Effector memory CD8-positive, alpha-beta T cell (primary cell): Measurements from ENCODE around the gene HGD.
"Not testable (repeated sequence)": the region's sequence is repeated elsewhere in the genome, so short reads cannot be mapped to it uniquely, and the experiment has no call there.

Experiments used
- ATAC-seq: fragments of 150-1000 bp; cut with Tn5 transposase; replicated peaks from 2 replicates; pipeline ENCODE4 v1.10.0; 2021; ENCODE audit warnings: mild to moderate bottlenecking, moderate library complexity
- DNase-seq, 3 experiments: peaks; one replicate each; pipeline ENCODE4 v3.0.0; 2021
- H3K27ac Mint-ChIP-seq, 2 donors: one replicate each; pipeline ENCODE4 v1.8.0; 2022; ENCODE audit warnings: mild to moderate bottlenecking in 2 of 2, mixed read lengths in 2 of 2, moderate library complexity in 2 of 2
- H3K27me3 Mint-ChIP-seq, 2 donors: one replicate each; pipeline ENCODE4 v1.8.0; 2022; ENCODE audit warnings: mixed read lengths in 2 of 2
- H3K36me3 Mint-ChIP-seq: one replicate; pipeline ENCODE4 v1.8.0; 2022; ENCODE audit warnings: mild to moderate bottlenecking, moderate library complexity, mixed read lengths; ENCODE audit not compliant: insufficient read depth
- H3K4me1 Mint-ChIP-seq, 2 donors: one replicate each; pipeline ENCODE4 v1.8.0; 2022; ENCODE audit warnings: low read depth in 2 of 2, mixed read lengths in 2 of 2
- H3K4me3 Mint-ChIP-seq, 2 donors: one replicate each; pipeline ENCODE4 v1.8.0; 2022; ENCODE audit warnings: mild to moderate bottlenecking in 2 of 2, mixed read lengths in 2 of 2, moderate library complexity in 2 of 2
- H3K9me3 Mint-ChIP-seq, 2 donors: one replicate each; pipeline ENCODE4 v1.8.0; 2022; ENCODE audit warnings: mixed read lengths in 2 of 2

Gene HGD

DNA sequence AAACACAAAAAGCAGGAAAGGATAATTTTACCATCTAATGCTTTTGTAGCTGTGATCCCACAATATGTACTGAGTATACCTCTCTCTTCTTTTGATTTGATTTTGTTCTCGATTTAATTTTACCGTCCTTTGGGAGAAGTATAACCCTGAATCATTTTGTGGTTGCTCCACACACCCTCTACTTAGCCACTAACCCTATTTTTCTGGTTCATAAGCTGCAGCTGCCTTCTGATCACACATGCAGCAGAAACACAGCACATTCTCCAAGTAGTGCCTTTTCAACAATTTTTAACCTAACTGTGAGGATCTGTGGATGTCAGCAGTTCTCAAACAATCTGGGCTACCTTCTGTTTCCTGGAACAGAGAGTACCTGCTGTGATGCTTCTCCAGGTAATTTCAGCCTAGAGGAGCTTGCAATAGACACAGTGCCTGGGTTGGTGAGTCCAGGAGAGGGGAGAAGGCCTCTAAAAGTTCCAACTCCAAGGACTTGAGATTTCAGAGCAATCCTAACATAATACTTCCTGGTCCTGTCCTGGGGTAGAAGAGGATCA, 40.3 kb downstream of the HGD start:
- Mint-ChIP-seq H3K27me3 (peaks cover 4 to 9% of the 10 kb centered on the region in 2 donors), H3K27ac (no peak overlapping the region), H3K9me3 (no peaks in the 10 kb centered on the region), H3K4me1 (peaks cover 1 to 3% of the 10 kb centered on the region in 2 donors), H3K4me3 (no peak overlapping the region), H3K36me3 (no peaks in the 10 kb centered on the region)
- DNase-seq (no peak), ATAC-seq (no peak)

DNA sequence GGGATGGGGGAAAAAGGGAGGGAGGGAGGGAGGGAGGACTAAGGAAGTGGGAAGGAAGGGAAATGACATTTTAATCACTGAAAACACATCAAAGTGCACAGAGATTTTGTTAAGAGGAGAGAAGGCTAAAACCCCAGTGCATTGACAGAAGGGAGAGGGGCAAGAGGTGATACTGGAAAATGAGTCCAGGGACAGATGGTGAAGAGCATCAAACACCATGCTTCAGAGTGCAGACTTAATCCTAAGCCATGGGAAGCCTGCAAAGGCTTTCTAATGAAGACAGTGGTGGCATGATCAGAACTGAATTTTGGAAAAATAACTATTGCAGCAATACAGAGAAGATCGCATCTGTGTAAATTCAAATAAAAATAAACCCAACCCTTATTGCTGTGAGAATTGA, 41.8 kb downstream of the HGD start:
- DNase-seq (no peak), ATAC-seq (no peak)
- H3K4me1 Mint-ChIP-seq: peaks cover 1 to 3% of the 10 kb centered on the region in 2 donors
- H3K9me3 Mint-ChIP-seq: no peaks in the 10 kb centered on the region
- no peak overlapping the region for H3K27ac Mint-ChIP-seq
- H3K36me3 Mint-ChIP-seq: no peaks in the 10 kb centered on the region
- peaks cover 4 to 9% of the 10 kb centered on the region in 2 donors for H3K27me3 Mint-ChIP-seq
- H3K4me3 Mint-ChIP-seq: no peak overlapping the region

- not testable (repeated sequence) for ATAC-seq, H3K36me3 Mint-ChIP-seq
Measured at GRCh38 chr3:120638820-120639219, 43.2 kb downstream of the HGD start.

GRCh38 chr3:120637851-120638559, 44.0 kb downstream of the HGD start:
- peaks cover 1 to 3% of the 10 kb centered on the region in 2 donors for H3K4me1 Mint-ChIP-seq
- H3K27me3 Mint-ChIP-seq: peaks cover 4 to 9% of the 10 kb centered on the region in 2 donors
- H3K36me3 Mint-ChIP-seq: no peaks in the 10 kb centered on the region
- no peaks in the 10 kb centered on the region for H3K9me3 Mint-ChIP-seq
- H3K27ac Mint-ChIP-seq: no peak overlapping the region
- ATAC-seq: no peak
- no peak for DNase-seq
- H3K4me3 Mint-ChIP-seq: no peak overlapping the region

More at GRCh38 chr3:120638820-120639219, 43.2 kb downstream of the HGD start:
- H3K27ac Mint-ChIP-seq, H3K27me3 Mint-ChIP-seq, H3K4me1 Mint-ChIP-seq, H3K9me3 Mint-ChIP-seq, H3K4me3 Mint-ChIP-seq, DNase-seq: not testable (repeated sequence)

GRCh38 chr3:120636795-120637401, 45.1 kb downstream of the HGD start:
- no peak for ATAC-seq
- Mint-ChIP-seq H3K27ac (no peak overlapping the region), H3K9me3 (no peaks in the 10 kb centered on the region), H3K4me1 (peaks cover 1 to 3% of the 10 kb centered on the region in 2 donors), H3K27me3 (no peaks in the 10 kb centered on the region), H3K36me3 (no peaks in the 10 kb centered on the region), H3K4me3 (no peak overlapping the region)
- no peak for DNase-seq

DNA sequence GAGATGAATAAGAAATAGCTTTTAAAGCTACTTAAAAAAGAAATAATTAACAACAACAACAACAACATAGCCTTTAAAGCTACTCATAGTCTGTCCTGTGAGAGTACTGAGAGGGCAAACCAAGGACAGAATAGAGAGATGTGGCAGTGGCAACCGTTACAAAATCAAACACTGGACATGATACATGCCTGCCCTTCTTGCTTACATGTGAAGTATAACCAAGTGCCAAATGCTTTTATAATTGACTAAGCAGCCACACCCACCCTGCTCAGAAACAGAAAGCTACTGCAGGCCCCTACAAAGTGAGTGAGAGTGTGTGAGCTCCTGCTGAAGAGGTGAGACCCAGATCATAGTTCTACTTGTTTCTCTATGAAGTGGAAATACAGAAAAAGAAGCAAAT, 47.5 kb downstream of the HGD start:
- DNase-seq: no peak
- Mint-ChIP-seq H3K36me3 (no peaks in the 10 kb centered on the region), H3K27me3 (no peaks in the 10 kb centered on the region), H3K4me3 (no peak overlapping the region), H3K27ac (no peak overlapping the region), H3K9me3 (no peaks in the 10 kb centered on the region), H3K4me1 (no peaks in the 10 kb centered on the region)
- ATAC-seq: no peak

DNA sequence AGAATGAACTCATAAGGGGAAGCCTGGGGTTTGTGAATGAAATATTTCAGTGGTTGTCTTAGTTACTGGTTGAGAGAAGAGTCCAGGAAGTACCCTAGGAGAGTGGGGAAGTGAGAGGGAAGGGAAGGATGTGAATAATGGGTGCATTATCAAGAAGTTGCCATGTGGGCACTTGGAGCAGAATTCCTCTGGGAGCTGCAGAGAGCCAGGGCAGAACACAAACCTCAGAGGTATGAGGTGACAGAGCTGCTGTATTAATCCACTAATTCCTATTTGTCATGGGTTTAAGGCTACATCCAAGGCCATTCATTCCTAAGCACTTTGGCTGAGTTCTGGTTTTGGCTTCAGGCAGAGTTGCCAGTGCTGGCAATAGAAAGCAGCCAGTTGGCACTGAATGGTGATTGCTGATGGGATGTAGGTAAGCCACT, 56.9 kb downstream of the HGD start:
- ATAC-seq: no peak
- Mint-ChIP-seq H3K27me3 (peaks cover 5 to 13% of the 10 kb centered on the region in 2 donors), H3K27ac (no peak overlapping the region), H3K36me3 (peaks cover 6% of the 10 kb centered on the region), H3K4me3 (no peak overlapping the region), H3K4me1 (no peaks in the 10 kb centered on the region), H3K9me3 (peaks cover 0 to 8% of the 10 kb centered on the region in 2 donors)
- DNase-seq: no peak

GRCh38 chr3:120623727-120624093, 58.3 kb downstream of the HGD start:
- Mint-ChIP-seq H3K27ac (no peak overlapping the region), H3K9me3 (peaks cover 0 to 8% of the 10 kb centered on the region in 2 donors), H3K36me3 (peaks cover 6% of the 10 kb centered on the region), H3K4me1 (no peaks in the 10 kb centered on the region), H3K4me3 (no peak overlapping the region), H3K27me3 (peaks cover 5 to 18% of the 10 kb centered on the region in 2 donors)
- DNase-seq: no peak
- ATAC-seq: no peak

DNA sequence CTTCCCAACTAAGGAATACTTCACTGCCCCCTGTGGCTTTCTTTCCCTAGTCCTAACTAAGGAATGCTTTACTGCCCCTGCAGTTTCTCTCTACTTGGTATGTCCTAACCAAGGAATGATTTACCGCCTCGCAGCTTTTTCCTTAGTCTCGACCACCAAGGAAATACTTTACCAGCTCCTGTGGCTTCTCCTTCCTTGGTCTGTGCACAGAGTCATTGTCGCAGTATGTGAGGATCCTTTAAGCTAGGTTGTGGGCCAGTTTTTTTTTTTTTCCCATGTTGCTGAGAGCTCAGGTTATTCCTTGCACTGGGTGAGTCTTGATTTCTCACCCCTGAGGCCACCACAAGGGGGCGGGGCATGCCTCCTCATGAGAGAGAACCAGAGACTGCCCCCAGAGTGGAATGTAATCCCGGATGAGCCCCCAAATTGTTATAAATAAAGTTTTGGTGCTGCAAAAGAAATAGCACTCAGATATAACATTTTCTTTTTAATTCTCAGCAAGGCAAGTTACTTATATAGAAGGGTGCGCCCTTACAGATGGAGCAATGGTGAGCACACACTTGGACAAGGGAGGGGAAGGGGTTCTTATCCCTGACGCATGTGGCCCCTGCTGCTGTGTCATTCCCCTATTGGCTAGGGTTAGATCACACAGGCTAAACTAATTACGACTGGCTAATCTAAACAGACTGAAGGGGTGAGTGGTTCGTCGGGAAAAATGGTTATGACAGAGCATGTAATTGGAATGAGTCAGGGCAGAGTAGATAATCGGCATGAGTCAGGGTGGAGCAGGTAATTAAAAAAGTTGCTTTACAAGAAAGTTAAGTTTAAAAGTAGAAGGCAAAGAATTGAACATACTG, 58.9 kb downstream of the HGD start:
- Mint-ChIP-seq H3K9me3 (peaks cover 0 to 8% of the 10 kb centered on the region in 2 donors), H3K36me3 (peaks cover 6% of the 10 kb centered on the region), H3K27me3 (peaks cover 5 to 18% of the 10 kb centered on the region in 2 donors), H3K27ac (no peak overlapping the region), H3K4me1 (no peaks in the 10 kb centered on the region), H3K4me3 (no peak overlapping the region)
- no peak for DNase-seq
- ATAC-seq: no peak

- peaks cover 5 to 18% of the 10 kb centered on the region in 2 donors for H3K27me3 Mint-ChIP-seq
- H3K4me1 Mint-ChIP-seq: no peaks in the 10 kb centered on the region
- H3K27ac Mint-ChIP-seq: no peak overlapping the region
- no peak for DNase-seq
- H3K9me3 Mint-ChIP-seq: peaks cover 0 to 8% of the 10 kb centered on the region in 2 donors
- H3K4me3 Mint-ChIP-seq: no peak overlapping the region
- ATAC-seq: no peak
- H3K36me3 Mint-ChIP-seq: peaks cover 6% of the 10 kb centered on the region
Measured at GRCh38 chr3:120622457-120622856, 59.6 kb downstream of the HGD start.

DNA sequence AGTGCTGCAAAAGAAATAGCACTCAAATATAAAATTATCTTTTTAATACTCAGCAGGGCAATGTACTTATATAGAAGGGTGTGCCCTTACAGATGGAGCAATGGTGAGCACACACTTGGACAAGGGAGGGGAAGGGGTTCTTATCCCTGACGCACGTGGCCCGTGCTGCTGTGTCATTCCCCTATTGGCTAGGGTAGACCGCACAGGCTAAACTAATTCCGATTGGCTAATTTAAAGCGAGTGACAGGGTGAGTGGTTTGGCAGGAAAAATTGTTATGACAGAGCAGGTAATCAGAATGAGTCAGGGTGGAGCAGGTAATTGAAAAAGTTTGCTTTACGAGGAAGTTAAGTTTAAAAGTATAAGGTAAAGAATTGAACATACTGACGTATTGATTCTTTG, 65.3 kb downstream of the HGD start:
- H3K4me1 Mint-ChIP-seq, DNase-seq, ATAC-seq, H3K36me3 Mint-ChIP-seq, H3K9me3 Mint-ChIP-seq, H3K27ac Mint-ChIP-seq, H3K4me3 Mint-ChIP-seq: not testable (repeated sequence)
- H3K27me3 Mint-ChIP-seq: peaks cover 12 to 20% of the 10 kb centered on the region in 2 donors

DNA sequence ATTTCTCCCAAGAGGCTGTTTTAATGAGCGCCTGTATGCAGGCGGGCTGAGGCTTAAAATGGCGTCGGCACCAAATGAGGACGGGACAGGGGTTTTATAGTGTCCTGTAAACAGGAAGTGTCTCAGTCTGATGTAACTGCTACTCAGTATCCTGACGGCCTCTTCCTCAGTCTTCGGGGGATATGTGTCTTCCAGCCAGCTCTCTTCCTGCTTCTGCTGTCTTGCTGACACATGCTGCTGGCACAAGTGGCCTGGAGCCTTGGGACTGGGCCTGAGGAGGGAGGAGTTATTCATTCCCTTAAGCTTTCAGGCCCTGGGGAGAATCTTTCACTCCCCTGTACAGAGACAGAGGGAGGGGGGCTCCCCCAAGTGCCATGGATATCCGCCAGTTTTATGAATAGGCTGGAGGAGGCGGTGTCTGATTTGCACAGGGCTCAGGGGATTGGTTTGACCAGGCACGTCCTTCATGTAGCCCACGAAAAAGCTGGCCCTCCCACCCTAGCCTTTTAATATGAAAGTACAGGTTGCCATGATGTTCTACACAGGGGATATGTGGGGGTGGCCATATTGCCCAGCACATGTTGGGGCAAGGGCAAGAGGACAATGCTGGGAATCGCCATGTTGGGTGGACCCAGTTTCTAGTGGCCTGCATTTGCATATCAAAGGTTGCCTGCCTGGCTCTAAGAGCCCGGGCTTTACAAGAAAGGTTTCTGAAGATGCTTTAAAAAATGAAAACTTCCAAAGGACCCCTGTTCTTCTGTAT, 66.0 kb downstream of the HGD start:
- DNase-seq (no peak), ATAC-seq (no peak)
- peaks cover 17 to 20% of the 10 kb centered on the region in 2 donors for H3K27me3 Mint-ChIP-seq
- H3K36me3 Mint-ChIP-seq: no peaks in the 10 kb centered on the region
- H3K27ac Mint-ChIP-seq: no peak overlapping the region
- no peak overlapping the region for H3K4me3 Mint-ChIP-seq
- no peaks in the 10 kb centered on the region for H3K9me3 Mint-ChIP-seq
- H3K4me1 Mint-ChIP-seq: no peaks in the 10 kb centered on the region

DNA sequence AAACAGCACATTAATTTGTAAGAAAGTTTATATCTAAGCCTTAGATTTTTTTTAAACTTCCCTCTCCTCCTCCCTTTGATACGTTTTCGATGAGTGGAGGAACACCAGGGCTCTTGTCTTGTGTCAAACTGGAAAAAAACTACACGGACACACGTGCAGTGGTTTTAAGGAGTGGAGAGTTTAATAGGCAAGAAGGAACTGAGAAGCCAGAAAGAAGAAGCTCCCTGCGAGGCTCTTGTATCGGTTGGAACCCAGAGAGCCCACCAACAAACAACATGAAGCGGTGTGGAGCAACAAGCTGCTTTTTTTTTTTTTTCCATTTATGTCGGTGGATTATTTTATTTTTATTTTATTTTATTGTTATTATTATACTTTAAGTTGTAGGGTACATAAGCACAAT, 67.3 kb downstream of the HGD start:
- DNase-seq: no peak
- no peak overlapping the region for H3K4me3 Mint-ChIP-seq
- ATAC-seq: no peak
- no peak overlapping the region for H3K27ac Mint-ChIP-seq
- no peaks in the 10 kb centered on the region for H3K36me3 Mint-ChIP-seq
- H3K9me3 Mint-ChIP-seq: no peaks in the 10 kb centered on the region
- peaks cover 29 to 30% of the 10 kb centered on the region in 2 donors for H3K27me3 Mint-ChIP-seq
- no peaks in the 10 kb centered on the region for H3K4me1 Mint-ChIP-seq
